ENCODE data around the gene EBLN1.

EBLN1 gene

DNA sequence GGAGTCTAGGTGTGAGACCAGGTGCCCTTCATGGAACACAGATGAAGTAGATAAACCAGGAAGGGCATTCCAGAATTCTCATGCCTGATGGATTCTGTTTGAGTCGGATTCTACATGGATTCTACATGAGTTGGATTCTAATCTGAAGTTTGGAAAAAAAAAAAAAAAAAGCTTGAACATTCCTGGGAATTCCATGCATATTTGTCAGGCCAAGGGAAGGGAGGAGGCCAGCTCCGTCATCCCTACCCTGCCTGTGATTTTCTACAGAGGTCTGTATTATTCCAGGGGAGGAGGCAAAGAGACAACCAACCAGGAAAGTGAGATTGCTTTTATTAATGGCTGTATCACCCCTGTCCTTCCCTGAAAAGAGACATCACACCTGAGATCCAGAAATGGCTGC lies 27.8 kb upstream of the EBLN1 start:
- H3K14ac ChIP-seq (ENCODE audit: low read length in 2 of 2) = no peak overlapping the region
- no peak overlapping the region for H3K27ac ChIP-seq (ENCODE audit: low read length, poor library complexity, severe bottlenecking)
- no peaks in the 10 kb centered on the region for H3K36me3 ChIP-seq (ENCODE audit: control insufficient read depth in 1 of 2, insufficient read depth in 2 of 2, low read depth in 1 of 2, low read length in 2 of 2)
- H3K4me3 ChIP-seq (ENCODE audit: insufficient read depth in 1 of 2, low read depth in 1 of 2, low read length in 2 of 2) = no peak overlapping the region
- WGBS = 34% methylated on average over 2 of the region's 2 CpGs
- H3K4me2 ChIP-seq (ENCODE audit: low read length, poor library complexity, severe bottlenecking) = no peak overlapping the region
- H2BK5ac ChIP-seq (ENCODE audit: low read depth, low read length, poor library complexity, severe bottlenecking) = no peak overlapping the region
- H3K4ac ChIP-seq (ENCODE audit: low read depth in 1 of 2, low read length in 2 of 2) = no peak overlapping the region
- no peak for DNase-seq
- H2BK12ac ChIP-seq (ENCODE audit: low read length in 2 of 2) = no peak overlapping the region
- no peak overlapping the region for H3K23ac ChIP-seq (ENCODE audit: low read length in 2 of 2)
- H3K4me1 ChIP-seq (ENCODE audit: control insufficient read depth, insufficient read depth, low read depth, low read length) = no peaks in the 10 kb centered on the region
- no peak overlapping the region for H2AFZ ChIP-seq (ENCODE audit: low read depth, low read length)
- peaks cover 0 to 3% of the 10 kb centered on the region in 2 experiments for H3K27me3 ChIP-seq (ENCODE audit: control insufficient read depth in 1 of 2, insufficient read depth in 1 of 2, low read length in 2 of 2)
- H4K91ac ChIP-seq (ENCODE audit: low read length) = no peak overlapping the region
- H2AK5ac ChIP-seq (ENCODE audit: low read length, severe bottlenecking) = no peak overlapping the region
- H3K79me1 ChIP-seq (replicated peaks; ENCODE audit: low read length, poor library complexity, severe bottlenecking) = no peaks in the 10 kb centered on the region
- no peak overlapping the region for H2BK120ac ChIP-seq (ENCODE audit: low read depth, low read length)
- no peak overlapping the region for H2BK15ac ChIP-seq (ENCODE audit: low read depth, poor library complexity, severe bottlenecking)
- no peak overlapping the region for H3K18ac ChIP-seq (ENCODE audit: low read depth in 1 of 2, low read length in 2 of 2)
- H3K9ac ChIP-seq (ENCODE audit: low read length) = no peak overlapping the region
- no peaks in the 10 kb centered on the region for H3K9me3 ChIP-seq (ENCODE audit: control insufficient read depth, low read length)
- H4K8ac ChIP-seq (ENCODE audit: low read length) = no peak overlapping the region

DNA sequence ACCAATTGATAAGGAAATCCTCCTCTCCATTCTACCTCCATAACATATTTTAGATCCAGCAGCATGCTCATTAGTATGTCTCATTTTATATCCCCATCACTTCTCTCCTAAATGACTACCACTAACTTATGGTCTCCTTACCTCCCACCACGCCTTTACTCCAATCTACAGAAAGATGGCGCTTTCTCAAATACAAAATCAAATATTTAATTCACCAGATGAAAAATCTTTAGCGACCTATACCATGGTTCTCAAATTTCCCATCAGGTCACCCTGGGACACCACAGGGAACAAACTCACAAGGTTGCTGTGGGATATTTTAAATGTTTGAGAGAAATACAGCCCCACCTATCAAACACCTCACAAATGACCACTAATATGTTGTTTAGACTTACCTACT lies 27.0 kb upstream of the EBLN1 start:
- H4K8ac ChIP-seq (ENCODE audit: low read length) = no peak overlapping the region
- no peak overlapping the region for H3K4me3 ChIP-seq (ENCODE audit: insufficient read depth in 1 of 2, low read depth in 1 of 2, low read length in 2 of 2)
- no peaks in the 10 kb centered on the region for H3K36me3 ChIP-seq (ENCODE audit: control insufficient read depth in 1 of 2, insufficient read depth in 2 of 2, low read depth in 1 of 2, low read length in 2 of 2)
- H3K27ac ChIP-seq (ENCODE audit: low read length, poor library complexity, severe bottlenecking) = no peak overlapping the region
- H2BK5ac ChIP-seq (ENCODE audit: low read depth, low read length, poor library complexity, severe bottlenecking) = no peak overlapping the region
- no peak for DNase-seq
- H3K79me1 ChIP-seq (replicated peaks; ENCODE audit: low read length, poor library complexity, severe bottlenecking) = no peaks in the 10 kb centered on the region
- peaks cover 0 to 3% of the 10 kb centered on the region in 2 experiments for H3K27me3 ChIP-seq (ENCODE audit: control insufficient read depth in 1 of 2, insufficient read depth in 1 of 2, low read length in 2 of 2)
- no peak overlapping the region for H3K23ac ChIP-seq (ENCODE audit: low read length in 2 of 2)
- no peak overlapping the region for H2BK15ac ChIP-seq (ENCODE audit: low read depth, poor library complexity, severe bottlenecking)
- no peaks in the 10 kb centered on the region for H3K4me1 ChIP-seq (ENCODE audit: control insufficient read depth, insufficient read depth, low read depth, low read length)
- H2BK12ac ChIP-seq (ENCODE audit: low read length in 2 of 2) = no peak overlapping the region
- no peak overlapping the region for H2AK5ac ChIP-seq (ENCODE audit: low read length, severe bottlenecking)
- no peak overlapping the region for H2BK120ac ChIP-seq (ENCODE audit: low read depth, low read length)
- H3K9me3 ChIP-seq (ENCODE audit: control insufficient read depth, low read length) = no peaks in the 10 kb centered on the region
- H2AFZ ChIP-seq (ENCODE audit: low read depth, low read length) = no peak overlapping the region
- 89% methylated on average over 2 of the region's 3 CpGs for WGBS
- H3K4ac ChIP-seq (ENCODE audit: low read depth in 1 of 2, low read length in 2 of 2) = no peak overlapping the region
- no peak overlapping the region for H3K4me2 ChIP-seq (ENCODE audit: low read length, poor library complexity, severe bottlenecking)
- H3K14ac ChIP-seq (ENCODE audit: low read length in 2 of 2) = no peak overlapping the region
- no peak overlapping the region for H3K18ac ChIP-seq (ENCODE audit: low read depth in 1 of 2, low read length in 2 of 2)
- no peak overlapping the region for H4K91ac ChIP-seq (ENCODE audit: low read length)
- H3K9ac ChIP-seq (ENCODE audit: low read length) = no peak overlapping the region

DNA sequence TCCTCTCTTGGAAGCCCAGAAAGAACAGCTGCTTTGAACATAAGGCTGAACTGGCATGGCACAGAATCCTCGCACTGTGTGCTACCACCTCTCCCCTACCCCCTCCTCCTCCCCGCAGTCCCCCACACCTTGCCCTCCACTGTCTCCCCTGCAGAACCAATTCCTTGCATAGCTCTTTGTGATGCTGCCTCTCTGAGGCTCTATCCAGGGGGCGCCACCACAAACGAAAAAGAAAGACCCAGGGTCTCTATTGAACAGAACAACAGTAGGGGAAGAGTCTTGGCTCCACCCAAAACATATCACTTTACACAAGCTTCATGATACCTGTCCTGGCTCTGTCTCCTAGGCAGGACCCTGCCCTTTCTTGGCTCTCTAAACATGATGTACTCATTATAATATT lies 26.2 kb upstream of the EBLN1 start:
- Histone ChIP-seq H3K4ac (ENCODE audit: low read depth in 1 of 2, low read length in 2 of 2) (no peak overlapping the region), H3K9ac (ENCODE audit: low read length) (no peak overlapping the region), H2AFZ (ENCODE audit: low read depth, low read length) (no peak overlapping the region), H2AK5ac (ENCODE audit: low read length, severe bottlenecking) (no peak overlapping the region), H3K79me1 (replicated peaks; ENCODE audit: low read length, poor library complexity, severe bottlenecking) (no peaks in the 10 kb centered on the region), H3K23ac (ENCODE audit: low read length in 2 of 2) (no peak overlapping the region), H3K18ac (ENCODE audit: low read depth in 1 of 2, low read length in 2 of 2) (no peak overlapping the region), H3K4me1 (ENCODE audit: control insufficient read depth, insufficient read depth, low read depth, low read length) (no peaks in the 10 kb centered on the region), H3K4me3 (ENCODE audit: insufficient read depth in 1 of 2, low read depth in 1 of 2, low read length in 2 of 2) (no peak overlapping the region), H3K27ac (ENCODE audit: low read length, poor library complexity, severe bottlenecking) (no peak overlapping the region), H3K36me3 (ENCODE audit: control insufficient read depth in 1 of 2, insufficient read depth in 2 of 2, low read depth in 1 of 2, low read length in 2 of 2) (no peaks in the 10 kb centered on the region), H3K4me2 (ENCODE audit: low read length, poor library complexity, severe bottlenecking) (no peak overlapping the region), H4K8ac (ENCODE audit: low read length) (no peak overlapping the region), H3K14ac (ENCODE audit: low read length in 2 of 2) (no peak overlapping the region), H3K27me3 (ENCODE audit: control insufficient read depth in 1 of 2, insufficient read depth in 1 of 2, low read length in 2 of 2) (peaks cover 0 to 3% of the 10 kb centered on the region in 2 experiments), H2BK120ac (ENCODE audit: low read depth, low read length) (no peak overlapping the region), H3K9me3 (ENCODE audit: control insufficient read depth, low read length) (no peaks in the 10 kb centered on the region), H4K91ac (ENCODE audit: low read length) (no peak overlapping the region), H2BK15ac (ENCODE audit: low read depth, poor library complexity, severe bottlenecking) (no peak overlapping the region), H2BK5ac (ENCODE audit: low read depth, low read length, poor library complexity, severe bottlenecking) (no peak overlapping the region), H2BK12ac (ENCODE audit: low read length in 2 of 2) (no peak overlapping the region)
- DNase-seq = no peak
- WGBS = 88% methylated on average over 4 of the region's 4 CpGs

DNA sequence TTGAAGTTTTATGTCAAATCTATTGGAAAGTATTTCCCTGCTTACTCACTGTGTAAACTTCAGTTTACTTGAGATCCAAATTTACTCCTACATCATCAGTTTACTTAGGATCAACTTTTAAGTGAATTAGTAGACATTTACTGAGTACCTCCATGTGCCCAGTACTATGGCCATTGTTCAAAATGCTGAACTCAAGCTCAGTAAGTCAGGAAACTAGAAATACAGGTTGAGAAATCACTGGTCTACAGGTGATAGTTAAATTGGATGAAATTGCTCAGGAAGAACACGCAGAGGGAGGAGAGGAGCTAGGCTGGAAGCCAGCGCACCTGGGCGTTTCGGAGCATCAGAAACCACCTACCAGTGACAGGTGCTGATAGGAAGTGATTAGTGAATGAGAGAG lies 25.5 kb upstream of the EBLN1 start:
- no peak overlapping the region for H2AK5ac ChIP-seq (ENCODE audit: low read length, severe bottlenecking)
- H2AFZ ChIP-seq (ENCODE audit: low read depth, low read length) = no peak overlapping the region
- no peaks in the 10 kb centered on the region for H3K9me3 ChIP-seq (ENCODE audit: control insufficient read depth, low read length)
- H2BK12ac ChIP-seq (ENCODE audit: low read length in 2 of 2) = no peak overlapping the region
- H4K8ac ChIP-seq (ENCODE audit: low read length) = no peak overlapping the region
- no peak overlapping the region for H2BK5ac ChIP-seq (ENCODE audit: low read depth, low read length, poor library complexity, severe bottlenecking)
- H3K36me3 ChIP-seq (ENCODE audit: control insufficient read depth in 1 of 2, insufficient read depth in 2 of 2, low read depth in 1 of 2, low read length in 2 of 2) = no peaks in the 10 kb centered on the region
- no peak overlapping the region for H2BK15ac ChIP-seq (ENCODE audit: low read depth, poor library complexity, severe bottlenecking)
- H3K4me2 ChIP-seq (ENCODE audit: low read length, poor library complexity, severe bottlenecking) = no peak overlapping the region
- H3K23ac ChIP-seq (ENCODE audit: low read length in 2 of 2) = no peak overlapping the region
- no peaks in the 10 kb centered on the region for H3K79me1 ChIP-seq (replicated peaks; ENCODE audit: low read length, poor library complexity, severe bottlenecking)
- no peak overlapping the region for H3K4me3 ChIP-seq (ENCODE audit: insufficient read depth in 1 of 2, low read depth in 1 of 2, low read length in 2 of 2)
- no peak overlapping the region for H3K9ac ChIP-seq (ENCODE audit: low read length)
- H3K14ac ChIP-seq (ENCODE audit: low read length in 2 of 2) = no peak overlapping the region
- H3K27me3 ChIP-seq (ENCODE audit: control insufficient read depth in 1 of 2, insufficient read depth in 1 of 2, low read length in 2 of 2) = peaks cover 0 to 3% of the 10 kb centered on the region in 2 experiments
- H3K27ac ChIP-seq (ENCODE audit: low read length, poor library complexity, severe bottlenecking) = no peak overlapping the region
- no peak overlapping the region for H3K18ac ChIP-seq (ENCODE audit: low read depth in 1 of 2, low read length in 2 of 2)
- no peak for DNase-seq
- WGBS = 100% methylated on average over 4 of the region's 4 CpGs
- H4K91ac ChIP-seq (ENCODE audit: low read length) = no peak overlapping the region
- H3K4ac ChIP-seq (ENCODE audit: low read depth in 1 of 2, low read length in 2 of 2) = no peak overlapping the region
- H3K4me1 ChIP-seq (ENCODE audit: control insufficient read depth, insufficient read depth, low read depth, low read length) = no peaks in the 10 kb centered on the region
- H2BK120ac ChIP-seq (ENCODE audit: low read depth, low read length) = no peak overlapping the region

Data from mesenchymal stem cell (in vitro differentiated cells and primary cell).